Left renal cortex interstitium (tissue), 4 donors: ENCODE results near the gene SLX4. TPM values are rescaled to one million over a fixed set of nuclear protein-coding genes. Genes with fewer than 3 reads are reported as not detected.
A peak's percentile ranks its signal among the peaks of the same experiment; 100 is the strongest.
"Not testable (repeated sequence)": the region's sequence is repeated elsewhere in the genome, so short reads cannot be mapped to it uniquely, and the experiment has no call there.

Experiments used
- DNase-seq, 4 donors: peaks; one replicate each; pipeline ENCODE4 v3.0.0-alpha.2; 2013; ENCODE audit warnings: low read depth in 4 of 4, low spot score in 2 of 4, missing footprints in 1 of 4
- polyA plus RNA-seq, 4 donors: library from polyadenylated mRNA; unstranded; fragments of 120-200 nt; gene quantifications; one replicate each; pipeline ENCODE4 v1.2.1, GENCODE V29; 2013; ENCODE audit not compliant: insufficient read length in 4 of 4

SLX4 gene
- polyA plus RNA-seq, 4 donors: 3.7 to 8.6 (median 6.3) TPM

- no peak for DNase-seq
These were observed 31.8 kb upstream of the SLX4 start for GRCh38 chr16:3643095-3643730.

GRCh38 chr16:3642397-3643094 is 31.1 kb upstream of the SLX4 start:
- DNase-seq: no peak

- no peak for DNase-seq
These were observed 30.5 kb upstream of the SLX4 start for GRCh38 chr16:3641801-3642396.

- DNase-seq: no peak
These were observed 29.5 kb upstream of the SLX4 start for GRCh38 chr16:3640632-3641501.

- no peak for DNase-seq
These were observed 28.8 kb upstream of the SLX4 start for GRCh38 chr16:3640207-3640606.

- DNase-seq: no peak
These were observed 27.7 kb upstream of the SLX4 start for GRCh38 chr16:3638916-3639644.

- DNase-seq: peak in 1 of 4 donors; percentile 29
These were observed 26.0 kb upstream of the SLX4 start for GRCh38 chr16:3637371-3637923.

- DNase-seq: no peak
These were observed 14.7 kb upstream of the SLX4 start for GRCh38 chr16:3625911-3626732.

GRCh38 chr16:3625331-3625730 is 13.9 kb upstream of the SLX4 start:
- DNase-seq: no peak

- no peak for DNase-seq
These were observed 12.2 kb upstream of the SLX4 start for GRCh38 chr16:3623642-3624041.

GRCh38 chr16:3618769-3619141 is 7.3 kb upstream of the SLX4 start:
- DNase-seq: no peak

- DNase-seq: no peak
These were observed 1.4 kb upstream of the SLX4 start for GRCh38 chr16:3612510-3613466.

GRCh38 chr16:3610698-3611145 is 684 bp downstream of the SLX4 start:
- peak in 1 of 4 donors; percentile 3 for DNase-seq

GRCh38 chr16:3609895-3610697 is 1.3 kb downstream of the SLX4 start:
- DNase-seq: no peak

- not testable (repeated sequence) for DNase-seq
These were observed 2.4 kb downstream of the SLX4 start for GRCh38 chr16:3608976-3609375.

- DNase-seq: no peak
These were observed 3.3 kb downstream of the SLX4 start for GRCh38 chr16:3608069-3608468.

GRCh38 chr16:3607634-3608033 is 3.8 kb downstream of the SLX4 start:
- DNase-seq: no peak
